Liver (tissue), 9 donors: ENCODE results near the gene SLC17A3. TPM values are rescaled to one million over a fixed set of nuclear protein-coding genes. Genes with fewer than 3 reads are reported as not detected.

Source experiments
- DNase-seq: peaks from one replicate; pipeline ENCODE4 v3.0.0-alpha.2; 2017; ENCODE audit warnings: low spot score
- H3K27ac ChIP-seq, 2 donors: one replicate each; pipeline ENCODE4 v1.7.0; 2013; ENCODE audit warnings: inconsistent platforms in 2 of 2, low read length in 2 of 2, control low read depth in 1 of 2, low read depth in 1 of 2, mild to moderate bottlenecking in 1 of 2
- H3K27me3 ChIP-seq, 4 donors: one replicate each; pipeline versions ENCODE4 v1.6.1 to v1.7.0; 2013; ENCODE audit warnings: low read length in 3 of 4, inconsistent platforms in 1 of 4, mild to moderate bottlenecking in 1 of 4, moderate library complexity in 1 of 4; ENCODE audit not compliant: control insufficient read depth in 4 of 4, insufficient read depth in 4 of 4
- H3K36me3 ChIP-seq, 4 donors: one replicate each; pipeline versions ENCODE4 v1.6.1 to v1.7.0; 2013; ENCODE audit warnings: low read length in 3 of 4, mild to moderate bottlenecking in 3 of 4, low read depth in 1 of 4, moderate library complexity in 1 of 4; ENCODE audit not compliant: control insufficient read depth in 4 of 4, insufficient read depth in 3 of 4
- H3K4me1 ChIP-seq, 4 donors: one replicate each; pipeline versions ENCODE4 v1.6.1 to v1.7.0; 2013; ENCODE audit warnings: low read length in 3 of 4, mild to moderate bottlenecking in 3 of 4, moderate library complexity in 1 of 4; ENCODE audit not compliant: control insufficient read depth in 4 of 4, insufficient read depth in 4 of 4
- H3K4me3 ChIP-seq, 3 donors: one replicate each; pipeline versions ENCODE4 v1.6.1 to v1.7.0; 2013; ENCODE audit warnings: low read length in 3 of 3, control low read depth in 1 of 3, low read depth in 1 of 3, mild to moderate bottlenecking in 1 of 3
- H3K9ac ChIP-seq, 2 donors: one replicate each; pipeline ENCODE4 v1.7.0; 2013; ENCODE audit warnings: low read length in 2 of 2, mild to moderate bottlenecking in 2 of 2, moderate library complexity in 2 of 2, control low read depth in 1 of 2, low read depth in 1 of 2
- H3K9me3 ChIP-seq, 4 donors: one replicate each; pipeline versions ENCODE4 v1.6.1 to v1.7.0; 2013; ENCODE audit warnings: low read length in 3 of 4; ENCODE audit not compliant: control insufficient read depth in 4 of 4
- EGR1 ChIP-seq, 2 donors: IDR thresholded peaks; 2 replicates each; pipeline ENCODE4 v1.6.1; 2016 to 2018; ENCODE audit warnings: antibody characterized with exemption in 2 of 2, low read depth in 2 of 2
- FOXA1 ChIP-seq: IDR thresholded peaks from 2 replicates; pipeline ENCODE4 v1.6.1; 2016; ENCODE audit warnings: antibody characterized with exemption
- GABPA ChIP-seq, 2 donors: IDR thresholded peaks in 1 of 2; conservative IDR thresholded peaks in 1 of 2; 2 replicates each; pipeline ENCODE4 v1.6.1; 2016; ENCODE audit warnings: antibody characterized with exemption in 2 of 2, mild to moderate bottlenecking in 1 of 2, moderate library complexity in 1 of 2
- HNF4A ChIP-seq, 2 donors: conservative IDR thresholded peaks; 2 replicates each; pipeline ENCODE4 v1.6.1; 2016; ENCODE audit warnings: antibody characterized with exemption in 2 of 2, mild to moderate bottlenecking in 2 of 2
- HNF4G ChIP-seq: IDR thresholded peaks from 2 replicates; pipeline ENCODE4 v1.6.1; 2016; ENCODE audit warnings: antibody characterized with exemption
- JUND ChIP-seq, 2 donors: IDR thresholded peaks; 2 replicates each; pipeline ENCODE4 v1.6.1; 2016; ENCODE audit warnings: antibody characterized with exemption in 2 of 2
- RAD21 ChIP-seq, 2 donors: IDR thresholded peaks; 2 replicates each; pipeline ENCODE4 v1.6.1; 2016; ENCODE audit warnings: antibody characterized with exemption in 2 of 2, mild to moderate bottlenecking in 2 of 2
- RXRA ChIP-seq, 2 donors: IDR thresholded peaks; 2 replicates each; pipeline ENCODE4 v1.6.1; 2017 to 2018; ENCODE audit warnings: antibody characterized with exemption in 2 of 2, mild to moderate bottlenecking in 1 of 2
- SP1 ChIP-seq: IDR thresholded peaks from 2 replicates; pipeline ENCODE4 v1.6.1; 2018; ENCODE audit warnings: antibody characterized with exemption, mild to moderate bottlenecking
- TAF1 ChIP-seq: conservative IDR thresholded peaks from 2 replicates; pipeline ENCODE4 v1.6.1; 2016; ENCODE audit warnings: antibody characterized with exemption, mild to moderate bottlenecking
- YY1 ChIP-seq: IDR thresholded peaks from 2 replicates; pipeline ENCODE4 v1.6.1; 2016; ENCODE audit warnings: antibody characterized with exemption, mild to moderate bottlenecking
- WGBS: extraction: QIAGEN DNeasy Blood & Tissue Kit; methylation state at CpG from one replicate; pipeline ENCODE4 v1.1.7; 2013; 5-methylcytosine and 5-hydroxymethylcytosine counted together
- polyA plus RNA-seq, 2 donors: library from polyadenylated mRNA; stranded (reverse) in 1 of 2; unstranded in 1 of 2; fragments of 200-250 nt in 1 of 2; fragments of >200 nt in 1 of 2; fragmentation: Nextera tagmentation in 1 of 2; extraction: Ambion mirVana in 1 of 2; gene quantifications; one replicate each; pipeline versions ENCODE4 v1.2.1 to v1.2.3, GENCODE V29; 2013 to 2015
- total RNA-seq, 2 donors: library from RNA; depleted of rRNA; stranded (reverse); fragments of >200 nt; gene quantifications; one replicate each; pipeline ENCODE4 v1.2.3, GENCODE V29; 2014
- TF ChIP-seq, protein P1 (sequence below): IDR thresholded peaks from 2 replicates; pipeline ENCODE4 v1.6.1; 2016; ENCODE audit warnings: antibody characterized with exemption
- TF ChIP-seq, protein P2 (sequence below): IDR thresholded peaks from 2 replicates; pipeline ENCODE4 v1.6.1; 2016; ENCODE audit warnings: antibody characterized with exemption
- TF ChIP-seq, protein P3 (sequence below): fragments of 150-350 bp; IDR thresholded peaks from 2 replicates; pipeline ENCODE4 v1.5.1; 2017; ENCODE audit warnings: improper control_type of control experiment, low read depth, low read length; ENCODE audit not compliant: missing input control
- TF ChIP-seq, protein P4 (sequence below): IDR thresholded peaks from 2 replicates; pipeline ENCODE4 v1.6.1; 2016; ENCODE audit warnings: antibody characterized with exemption, mild to moderate bottlenecking
- donor health status: healthy.
- donor health status: healthy.
- donor health status: healthy.
- donor health status: healthy.
- donor health status: healthy.

The SLC17A3 gene
- total and polyA plus RNA-seq, 4 donors: 1.6 to 23.2 (median 10.9) TPM

DNA sequence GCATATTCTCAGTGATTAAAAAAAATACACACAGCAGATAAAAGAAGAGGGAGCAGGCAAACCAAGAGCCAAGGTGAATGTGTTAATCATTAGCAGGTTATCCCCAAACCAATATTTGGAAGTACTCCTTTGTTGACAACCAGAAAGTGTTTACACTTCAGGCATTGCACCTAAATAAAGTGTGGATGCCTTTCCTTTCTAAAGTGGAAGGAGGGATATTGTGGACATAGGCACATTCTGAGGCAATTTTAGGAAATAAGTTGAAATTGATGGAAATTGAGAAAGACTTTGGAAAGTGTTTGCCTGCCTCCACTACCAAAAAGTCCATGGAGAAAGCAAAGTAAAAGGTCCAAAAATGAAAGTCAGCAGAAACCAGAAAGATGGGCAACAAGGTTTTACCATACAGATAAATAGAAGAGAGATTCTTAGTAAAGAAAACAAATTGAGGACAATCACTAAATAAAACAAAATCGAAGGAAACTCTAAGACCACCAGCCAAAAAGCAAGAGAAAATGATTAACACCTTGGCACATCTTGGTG lies 33.5 kb upstream of the SLC17A3 start (continued):
- TF ChIP-seq, protein P1, sequence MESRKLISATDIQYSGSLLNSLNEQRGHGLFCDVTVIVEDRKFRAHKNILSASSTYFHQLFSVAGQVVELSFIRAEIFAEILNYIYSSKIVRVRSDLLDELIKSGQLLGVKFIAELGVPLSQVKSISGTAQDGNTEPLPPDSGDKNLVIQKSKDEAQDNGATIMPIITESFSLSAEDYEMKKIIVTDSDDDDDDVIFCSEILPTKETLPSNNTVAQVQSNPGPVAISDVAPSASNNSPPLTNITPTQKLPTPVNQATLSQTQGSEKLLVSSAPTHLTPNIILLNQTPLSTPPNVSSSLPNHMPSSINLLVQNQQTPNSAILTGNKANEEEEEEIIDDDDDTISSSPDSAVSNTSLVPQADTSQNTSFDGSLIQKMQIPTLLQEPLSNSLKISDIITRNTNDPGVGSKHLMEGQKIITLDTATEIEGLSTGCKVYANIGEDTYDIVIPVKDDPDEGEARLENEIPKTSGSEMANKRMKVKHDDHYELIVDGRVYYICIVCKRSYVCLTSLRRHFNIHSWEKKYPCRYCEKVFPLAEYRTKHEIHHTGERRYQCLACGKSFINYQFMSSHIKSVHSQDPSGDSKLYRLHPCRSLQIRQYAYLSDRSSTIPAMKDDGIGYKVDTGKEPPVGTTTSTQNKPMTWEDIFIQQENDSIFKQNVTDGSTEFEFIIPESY: peak; percentile 45
- TF ChIP-seq YY1 (peak; percentile 75), HNF4G (no peak), SP1 (peak; percentile 64), RXRA (IDR thresholded peaks at IDR 0.05) (peak; percentile 72), GABPA (IDR thresholded peaks at IDR 0.05 in 1 of 2, conservative IDR thresholded peaks at IDR 0.05 in 1 of 2) (no peak), EGR1 (IDR thresholded peaks at IDR 0.05; ENCODE audit: low read depth in 2 of 2) (peak in 1 of 2 donors; percentile 24), FOXA1 (peak; percentile 96), HNF4A (conservative IDR thresholded peaks at IDR 0.05) (peak; percentile 47 to 69), TAF1 (no peak), JUND (IDR thresholded peaks at IDR 0.05) (peak; percentile 49 to 51)

DNA sequence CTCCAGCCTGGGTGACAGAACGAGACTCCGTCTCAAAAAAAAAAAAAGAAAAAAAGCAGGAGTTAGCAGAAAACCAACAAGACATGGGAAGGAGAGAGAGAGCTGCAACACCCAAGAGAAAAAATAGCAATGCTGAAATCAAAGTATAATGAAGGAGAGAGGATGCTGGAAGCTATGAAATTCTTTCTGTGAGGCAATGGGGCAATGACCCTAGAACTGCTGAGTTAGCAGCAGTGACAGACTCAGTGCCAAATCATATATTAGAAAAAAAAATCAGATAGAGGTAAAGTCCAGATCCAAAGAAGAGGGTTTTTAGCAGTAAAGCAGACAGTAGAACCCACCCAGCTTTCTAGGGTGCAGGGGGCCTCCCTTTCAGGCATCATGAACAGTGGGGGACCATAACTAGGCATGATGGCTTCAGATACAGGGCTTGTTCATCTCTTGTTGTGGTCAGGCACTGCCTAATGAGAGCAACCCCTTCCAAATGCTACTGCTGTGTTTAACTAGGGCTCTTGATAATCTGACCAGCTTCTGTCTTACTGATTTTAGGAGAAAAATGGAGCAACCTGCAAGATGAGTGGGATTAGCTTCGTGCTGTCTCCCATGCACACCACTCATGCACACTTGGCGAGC lies 29.5 kb upstream of the SLC17A3 start:
- TF ChIP-seq YY1 (peak; percentile 25), SP1 (peak; percentile 42), TAF1 (no peak), RAD21 (IDR thresholded peaks at IDR 0.05) (peak in 1 of 2 donors; percentile 11), FOXA1 (no peak), RXRA (IDR thresholded peaks at IDR 0.05) (peak; percentile 87 to 93), HNF4A (conservative IDR thresholded peaks at IDR 0.05) (peak; percentile 44 to 68)
- TF ChIP-seq, protein P2, sequence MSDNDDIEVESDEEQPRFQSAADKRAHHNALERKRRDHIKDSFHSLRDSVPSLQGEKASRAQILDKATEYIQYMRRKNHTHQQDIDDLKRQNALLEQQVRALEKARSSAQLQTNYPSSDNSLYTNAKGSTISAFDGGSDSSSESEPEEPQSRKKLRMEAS: no peak
- TF ChIP-seq, protein P3, sequence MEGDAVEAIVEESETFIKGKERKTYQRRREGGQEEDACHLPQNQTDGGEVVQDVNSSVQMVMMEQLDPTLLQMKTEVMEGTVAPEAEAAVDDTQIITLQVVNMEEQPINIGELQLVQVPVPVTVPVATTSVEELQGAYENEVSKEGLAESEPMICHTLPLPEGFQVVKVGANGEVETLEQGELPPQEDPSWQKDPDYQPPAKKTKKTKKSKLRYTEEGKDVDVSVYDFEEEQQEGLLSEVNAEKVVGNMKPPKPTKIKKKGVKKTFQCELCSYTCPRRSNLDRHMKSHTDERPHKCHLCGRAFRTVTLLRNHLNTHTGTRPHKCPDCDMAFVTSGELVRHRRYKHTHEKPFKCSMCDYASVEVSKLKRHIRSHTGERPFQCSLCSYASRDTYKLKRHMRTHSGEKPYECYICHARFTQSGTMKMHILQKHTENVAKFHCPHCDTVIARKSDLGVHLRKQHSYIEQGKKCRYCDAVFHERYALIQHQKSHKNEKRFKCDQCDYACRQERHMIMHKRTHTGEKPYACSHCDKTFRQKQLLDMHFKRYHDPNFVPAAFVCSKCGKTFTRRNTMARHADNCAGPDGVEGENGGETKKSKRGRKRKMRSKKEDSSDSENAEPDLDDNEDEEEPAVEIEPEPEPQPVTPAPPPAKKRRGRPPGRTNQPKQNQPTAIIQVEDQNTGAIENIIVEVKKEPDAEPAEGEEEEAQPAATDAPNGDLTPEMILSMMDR: no peak
- no peak overlapping the region for H3K9ac ChIP-seq
- 44% methylated on average over 4 of the region's 4 CpGs for WGBS
- H3K4me1 ChIP-seq: peaks cover 12 to 78% (median 50%) of the 10 kb centered on the region in 4 donors
- H3K36me3 ChIP-seq: no peaks in the 10 kb centered on the region
- H3K4me3 ChIP-seq: no peak overlapping the region
- DNase-seq: no peak
- no peaks in the 10 kb centered on the region for H3K27me3 ChIP-seq
- H3K27ac ChIP-seq: peak overlapping the region; percentile 3 to 61
- no peaks in the 10 kb centered on the region for H3K9me3 ChIP-seq

DNA sequence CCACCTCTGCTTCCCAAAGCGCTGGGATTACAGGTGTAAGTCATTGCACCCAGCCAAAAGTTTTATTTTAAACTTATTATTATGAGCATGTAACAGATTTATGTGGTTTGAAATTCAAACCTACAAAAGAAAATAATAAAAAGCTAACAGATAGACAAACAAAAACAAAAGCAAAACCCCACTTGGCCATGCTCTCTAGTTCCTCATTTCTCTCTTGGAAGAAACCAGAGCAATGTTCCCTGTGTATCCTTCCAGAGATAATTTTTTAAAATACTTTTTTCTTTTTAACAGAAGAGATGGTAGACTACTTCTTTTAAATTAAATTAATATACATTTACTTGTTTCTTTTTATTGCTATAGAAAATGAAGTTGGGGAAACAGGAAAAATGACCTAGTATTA lies 28.0 kb upstream of the SLC17A3 start:
- no peak for TF ChIP-seq TAF1
- TF ChIP-seq, protein P1: no peak
- TF ChIP-seq, protein P3: no peak
- no peak for TF ChIP-seq RXRA (IDR thresholded peaks at IDR 0.05)
- TF ChIP-seq HNF4G: no peak
- TF ChIP-seq, protein P4, sequence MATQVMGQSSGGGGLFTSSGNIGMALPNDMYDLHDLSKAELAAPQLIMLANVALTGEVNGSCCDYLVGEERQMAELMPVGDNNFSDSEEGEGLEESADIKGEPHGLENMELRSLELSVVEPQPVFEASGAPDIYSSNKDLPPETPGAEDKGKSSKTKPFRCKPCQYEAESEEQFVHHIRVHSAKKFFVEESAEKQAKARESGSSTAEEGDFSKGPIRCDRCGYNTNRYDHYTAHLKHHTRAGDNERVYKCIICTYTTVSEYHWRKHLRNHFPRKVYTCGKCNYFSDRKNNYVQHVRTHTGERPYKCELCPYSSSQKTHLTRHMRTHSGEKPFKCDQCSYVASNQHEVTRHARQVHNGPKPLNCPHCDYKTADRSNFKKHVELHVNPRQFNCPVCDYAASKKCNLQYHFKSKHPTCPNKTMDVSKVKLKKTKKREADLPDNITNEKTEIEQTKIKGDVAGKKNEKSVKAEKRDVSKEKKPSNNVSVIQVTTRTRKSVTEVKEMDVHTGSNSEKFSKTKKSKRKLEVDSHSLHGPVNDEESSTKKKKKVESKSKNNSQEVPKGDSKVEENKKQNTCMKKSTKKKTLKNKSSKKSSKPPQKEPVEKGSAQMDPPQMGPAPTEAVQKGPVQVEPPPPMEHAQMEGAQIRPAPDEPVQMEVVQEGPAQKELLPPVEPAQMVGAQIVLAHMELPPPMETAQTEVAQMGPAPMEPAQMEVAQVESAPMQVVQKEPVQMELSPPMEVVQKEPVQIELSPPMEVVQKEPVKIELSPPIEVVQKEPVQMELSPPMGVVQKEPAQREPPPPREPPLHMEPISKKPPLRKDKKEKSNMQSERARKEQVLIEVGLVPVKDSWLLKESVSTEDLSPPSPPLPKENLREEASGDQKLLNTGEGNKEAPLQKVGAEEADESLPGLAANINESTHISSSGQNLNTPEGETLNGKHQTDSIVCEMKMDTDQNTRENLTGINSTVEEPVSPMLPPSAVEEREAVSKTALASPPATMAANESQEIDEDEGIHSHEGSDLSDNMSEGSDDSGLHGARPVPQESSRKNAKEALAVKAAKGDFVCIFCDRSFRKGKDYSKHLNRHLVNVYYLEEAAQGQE: no peak
- no peak for TF ChIP-seq RAD21 (IDR thresholded peaks at IDR 0.05)
- no peak for TF ChIP-seq EGR1 (IDR thresholded peaks at IDR 0.05; ENCODE audit: low read depth in 2 of 2)
- no peak for TF ChIP-seq YY1
- no peak for TF ChIP-seq HNF4A (conservative IDR thresholded peaks at IDR 0.05)

More for the DNA sequence above, 28.0 kb upstream of the SLC17A3 start:
- H3K9me3 ChIP-seq: no peaks in the 10 kb centered on the region
- no peak overlapping the region for H3K27ac ChIP-seq
- peaks cover 10 to 66% (median 38%) of the 10 kb centered on the region in 4 donors for H3K4me1 ChIP-seq
- no peak overlapping the region for H3K4me3 ChIP-seq
- WGBS: 98% methylated on average over 1 of the region's 1 CpG
- no peak overlapping the region for H3K9ac ChIP-seq
- no peak for DNase-seq
- H3K36me3 ChIP-seq: no peaks in the 10 kb centered on the region
- H3K27me3 ChIP-seq: no peaks in the 10 kb centered on the region
